ENCODE results near the gene CELA3A.
"Not testable (repeated sequence)": the region's sequence is repeated elsewhere in the genome, so short reads cannot be mapped to it uniquely, and the experiment has no call there.

Gene CELA3A

DNA sequence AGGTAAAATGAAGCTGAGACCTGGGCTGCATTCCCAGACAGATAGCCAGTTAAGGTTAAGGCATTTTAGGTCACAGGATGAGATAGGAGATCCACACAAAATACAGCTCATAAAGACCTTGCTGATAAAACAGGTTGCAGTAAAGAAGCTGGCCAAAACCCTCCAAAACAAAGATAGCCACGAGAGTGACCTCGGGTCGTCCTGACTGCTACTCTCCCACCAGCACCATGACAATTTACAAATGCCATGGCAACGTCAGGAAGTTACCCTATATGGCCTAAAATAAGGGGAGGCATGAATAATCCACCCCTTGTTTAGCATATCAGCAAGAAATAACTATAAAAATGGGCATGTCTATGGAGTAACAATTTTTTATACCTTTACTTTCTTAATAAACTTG is 30.9 kb upstream of the CELA3A start:
- H3K9me2 ChIP-seq (replicated peaks; ENCODE audit: insufficient read depth, low read length); H3K27me3 ChIP-seq (replicated peaks; ENCODE audit: insufficient read depth, low read length); H3K4me3 ChIP-seq (ENCODE audit: low read length); H2AFZ ChIP-seq (ENCODE audit: low read length); H3K27ac ChIP-seq (ENCODE audit: low read length); H4K20me1 ChIP-seq (ENCODE audit: insufficient read depth, low read length); DNase-seq; H3K4me1 ChIP-seq (ENCODE audit: low read length); H3K9ac ChIP-seq (ENCODE audit: low read length); H3F3A ChIP-seq (ENCODE audit: insufficient read depth, low read length); H3K9me3 ChIP-seq (replicated peaks; ENCODE audit: insufficient read depth, low read length); H3K36me3 ChIP-seq (replicated peaks; ENCODE audit: insufficient read depth, low read length); H3K4me2 ChIP-seq (ENCODE audit: low read depth, low read length); H3K79me2 ChIP-seq (ENCODE audit: low read length): not testable (repeated sequence)

DNA sequence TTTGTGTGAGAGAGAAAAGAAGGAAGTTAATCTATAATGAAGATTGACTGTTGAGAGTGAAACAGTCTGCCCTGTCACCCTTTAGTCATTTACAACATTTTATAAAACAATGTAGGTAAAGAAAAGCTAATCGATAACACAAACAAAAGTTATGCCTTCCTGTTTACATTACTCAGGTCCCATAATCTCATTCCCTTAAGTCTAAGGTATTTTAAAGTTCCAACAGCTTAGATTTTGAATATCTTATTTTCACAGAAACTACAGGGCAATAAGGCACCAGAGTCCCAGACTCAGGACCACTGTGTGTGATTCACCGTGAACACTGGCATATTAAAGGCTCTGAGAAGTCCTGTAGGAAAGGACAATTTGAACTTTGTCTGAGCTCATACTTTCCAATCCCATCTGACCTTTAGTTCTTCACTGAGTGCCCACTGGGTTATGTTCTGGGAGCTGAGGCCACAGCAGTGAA is 28.4 kb upstream of the CELA3A start:
- H3K4me3 ChIP-seq (ENCODE audit: low read length); H3K9me3 ChIP-seq (replicated peaks; ENCODE audit: insufficient read depth, low read length); H4K20me1 ChIP-seq (ENCODE audit: insufficient read depth, low read length); H3K36me3 ChIP-seq (replicated peaks; ENCODE audit: insufficient read depth, low read length); H3K79me2 ChIP-seq (ENCODE audit: low read length); H3K27me3 ChIP-seq (replicated peaks; ENCODE audit: insufficient read depth, low read length); H3K4me2 ChIP-seq (ENCODE audit: low read depth, low read length); H3K9ac ChIP-seq (ENCODE audit: low read length); H3F3A ChIP-seq (ENCODE audit: insufficient read depth, low read length); H3K9me2 ChIP-seq (replicated peaks; ENCODE audit: insufficient read depth, low read length); DNase-seq; H3K27ac ChIP-seq (ENCODE audit: low read length); H3K4me1 ChIP-seq (ENCODE audit: low read length); H2AFZ ChIP-seq (ENCODE audit: low read length): not testable (repeated sequence)

GRCh38 chr1:21973948-21974347 is 27.5 kb upstream of the CELA3A start:
- not testable (repeated sequence) for H4K20me1 ChIP-seq (ENCODE audit: insufficient read depth, low read length); DNase-seq; H3K79me2 ChIP-seq (ENCODE audit: low read length); H3K4me2 ChIP-seq (ENCODE audit: low read depth, low read length); H3K9me3 ChIP-seq (replicated peaks; ENCODE audit: insufficient read depth, low read length); H3K27ac ChIP-seq (ENCODE audit: low read length); H3K4me1 ChIP-seq (ENCODE audit: low read length); H3F3A ChIP-seq (ENCODE audit: insufficient read depth, low read length); H3K4me3 ChIP-seq (ENCODE audit: low read length); H3K36me3 ChIP-seq (replicated peaks; ENCODE audit: insufficient read depth, low read length); H2AFZ ChIP-seq (ENCODE audit: low read length); H3K27me3 ChIP-seq (replicated peaks; ENCODE audit: insufficient read depth, low read length); H3K9ac ChIP-seq (ENCODE audit: low read length); H3K9me2 ChIP-seq (replicated peaks; ENCODE audit: insufficient read depth, low read length)

DNA sequence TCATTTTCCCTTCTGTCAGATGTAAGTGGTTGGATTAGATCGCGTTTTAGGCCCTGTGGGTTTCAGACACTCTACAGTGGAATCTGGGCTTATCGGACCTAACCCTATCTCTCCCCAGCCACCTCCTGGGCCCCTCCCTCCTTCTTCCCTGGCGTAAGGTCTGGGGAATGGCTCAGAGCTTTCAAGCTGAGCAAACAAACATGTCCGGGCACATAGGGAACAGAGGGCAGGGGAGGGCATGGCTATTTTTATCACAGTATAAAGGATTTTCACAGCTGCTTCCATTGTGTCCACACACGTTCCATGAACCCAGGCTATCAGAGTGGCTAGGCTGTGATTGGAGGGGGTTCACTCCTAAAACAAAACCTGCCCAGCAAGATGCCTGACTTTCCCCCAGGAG is 26.8 kb upstream of the CELA3A start:
- not testable (repeated sequence) for H2AFZ ChIP-seq (ENCODE audit: low read length); H3K79me2 ChIP-seq (ENCODE audit: low read length); DNase-seq; H4K20me1 ChIP-seq (ENCODE audit: insufficient read depth, low read length); H3K36me3 ChIP-seq (replicated peaks; ENCODE audit: insufficient read depth, low read length); H3K9me2 ChIP-seq (replicated peaks; ENCODE audit: insufficient read depth, low read length); H3F3A ChIP-seq (ENCODE audit: insufficient read depth, low read length); H3K9ac ChIP-seq (ENCODE audit: low read length); H3K27ac ChIP-seq (ENCODE audit: low read length); H3K4me3 ChIP-seq (ENCODE audit: low read length); H3K4me2 ChIP-seq (ENCODE audit: low read depth, low read length); H3K27me3 ChIP-seq (replicated peaks; ENCODE audit: insufficient read depth, low read length); H3K4me1 ChIP-seq (ENCODE audit: low read length); H3K9me3 ChIP-seq (replicated peaks; ENCODE audit: insufficient read depth, low read length)

DNA sequence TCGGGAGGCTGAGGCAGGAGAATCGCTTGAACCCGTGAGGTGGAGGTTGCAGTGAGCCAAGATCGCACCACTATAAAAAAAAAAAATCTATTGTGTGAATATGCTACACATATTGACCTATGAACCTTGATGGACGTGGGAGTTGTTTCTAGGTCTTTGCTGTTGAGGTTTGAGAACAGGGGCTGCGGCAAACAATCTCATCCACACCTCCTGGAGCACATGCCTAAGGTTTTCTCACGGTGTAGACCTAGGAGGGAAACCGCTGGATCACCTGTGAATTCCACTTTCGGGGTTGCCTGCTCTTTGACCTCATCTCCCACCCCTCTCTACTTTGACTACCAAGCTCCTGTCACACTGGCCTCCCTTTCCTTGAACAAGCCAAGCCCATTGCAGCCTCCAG is 26.2 kb upstream of the CELA3A start:
- not testable (repeated sequence) for H3K4me3 ChIP-seq (ENCODE audit: low read length); H3K27ac ChIP-seq (ENCODE audit: low read length); H3K27me3 ChIP-seq (replicated peaks; ENCODE audit: insufficient read depth, low read length); H3K36me3 ChIP-seq (replicated peaks; ENCODE audit: insufficient read depth, low read length); H3F3A ChIP-seq (ENCODE audit: insufficient read depth, low read length); H3K9me2 ChIP-seq (replicated peaks; ENCODE audit: insufficient read depth, low read length); H2AFZ ChIP-seq (ENCODE audit: low read length); H3K9me3 ChIP-seq (replicated peaks; ENCODE audit: insufficient read depth, low read length); H3K4me2 ChIP-seq (ENCODE audit: low read depth, low read length); DNase-seq; H3K4me1 ChIP-seq (ENCODE audit: low read length); H4K20me1 ChIP-seq (ENCODE audit: insufficient read depth, low read length); H3K79me2 ChIP-seq (ENCODE audit: low read length); H3K9ac ChIP-seq (ENCODE audit: low read length)

DNA sequence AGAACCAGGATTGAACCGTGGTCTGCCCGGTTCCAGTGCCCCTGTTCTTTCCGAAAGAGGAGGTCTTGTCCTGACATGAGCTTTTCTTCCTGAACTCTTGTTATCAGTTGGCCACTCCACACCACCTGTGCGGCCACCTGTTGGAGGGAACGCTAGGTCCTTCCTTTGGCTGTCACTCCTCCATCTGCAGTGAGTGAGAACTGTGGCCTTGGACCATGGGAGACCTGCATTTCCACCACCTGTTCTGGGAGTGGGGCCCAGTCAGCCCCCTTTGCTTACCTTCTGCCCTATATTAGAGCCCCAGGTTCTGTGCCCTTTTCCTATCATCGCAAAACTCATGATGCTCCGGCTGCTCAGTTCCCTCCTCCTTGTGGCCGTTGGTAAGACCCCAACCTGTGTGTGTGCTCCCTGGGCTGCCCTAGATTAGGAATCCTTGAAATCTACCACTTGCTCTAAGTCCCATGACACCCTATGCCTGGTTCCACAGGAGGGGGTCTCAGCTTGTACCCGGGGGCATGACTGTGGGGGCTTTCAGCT is 24.7 kb upstream of the CELA3A start, which contains the start of gene CELA3B:
Gene CELA3B (plus strand): TSS at position 320 of the 537 bp plus-strand sequence. CDS start 18 bp downstream, at position 338.
- not testable (repeated sequence) for H3K27ac ChIP-seq (ENCODE audit: low read length); H3K4me1 ChIP-seq (ENCODE audit: low read length); H3K9me2 ChIP-seq (replicated peaks; ENCODE audit: insufficient read depth, low read length); H4K20me1 ChIP-seq (ENCODE audit: insufficient read depth, low read length); H3K79me2 ChIP-seq (ENCODE audit: low read length); H3K27me3 ChIP-seq (replicated peaks; ENCODE audit: insufficient read depth, low read length); H3K36me3 ChIP-seq (replicated peaks; ENCODE audit: insufficient read depth, low read length); H3K9me3 ChIP-seq (replicated peaks; ENCODE audit: insufficient read depth, low read length); H3K9ac ChIP-seq (ENCODE audit: low read length); H2AFZ ChIP-seq (ENCODE audit: low read length); DNase-seq; H3K4me2 ChIP-seq (ENCODE audit: low read depth, low read length); H3F3A ChIP-seq (ENCODE audit: insufficient read depth, low read length); H3K4me3 ChIP-seq (ENCODE audit: low read length)

GRCh38 chr1:21978209-21978608 is 23.2 kb upstream of the CELA3A start:
- H4K20me1 ChIP-seq (ENCODE audit: insufficient read depth, low read length); H2AFZ ChIP-seq (ENCODE audit: low read length); H3K27me3 ChIP-seq (replicated peaks; ENCODE audit: insufficient read depth, low read length); DNase-seq; H3K36me3 ChIP-seq (replicated peaks; ENCODE audit: insufficient read depth, low read length); H3K4me1 ChIP-seq (ENCODE audit: low read length); H3K9me3 ChIP-seq (replicated peaks; ENCODE audit: insufficient read depth, low read length); H3K9ac ChIP-seq (ENCODE audit: low read length); H3K4me3 ChIP-seq (ENCODE audit: low read length); H3F3A ChIP-seq (ENCODE audit: insufficient read depth, low read length); H3K4me2 ChIP-seq (ENCODE audit: low read depth, low read length); H3K79me2 ChIP-seq (ENCODE audit: low read length); H3K27ac ChIP-seq (ENCODE audit: low read length); H3K9me2 ChIP-seq (replicated peaks; ENCODE audit: insufficient read depth, low read length): not testable (repeated sequence)

Data from MM.1S (cell line).